ENCODE data around the gene TNS3.

Gene TNS3

DNA sequence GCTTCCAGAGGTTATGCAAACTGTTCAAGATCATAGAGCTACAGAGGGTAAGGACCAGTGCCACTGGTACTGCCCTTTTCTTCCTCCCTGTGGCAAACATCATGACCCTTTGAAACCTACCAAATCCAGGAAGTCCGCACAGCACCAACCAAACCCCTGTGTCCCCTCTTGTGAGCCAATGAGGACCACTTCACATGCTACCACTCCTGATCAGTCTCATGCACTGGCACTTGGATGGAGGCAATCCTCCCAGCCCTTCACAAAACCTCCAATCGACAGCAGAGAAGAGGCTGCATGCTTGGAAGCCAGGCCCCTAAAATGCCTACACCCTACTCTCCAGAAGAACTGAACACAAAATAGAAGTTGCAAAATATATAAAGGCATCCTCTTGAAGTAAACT lies 248.0 kb downstream of the TNS3 start:
- Histone ChIP-seq H3K4me3 (ENCODE audit: low read length) (no peak overlapping the region), H3K79me2 (ENCODE audit: control insufficient read depth, low read length) (no peaks in the 10 kb centered on the region), H4K20me1 (ENCODE audit: control insufficient read depth, insufficient read depth, low read depth, low read length) (no peaks in the 10 kb centered on the region), H3K9me2 (replicated peaks; ENCODE audit: control insufficient read depth, low read length) (no peaks in the 10 kb centered on the region), H3K27ac (ENCODE audit: low read depth, low read length) (no peak overlapping the region), H3K9me3 (ENCODE audit: control insufficient read depth, insufficient read depth, low read length) (no peaks in the 10 kb centered on the region), H3K27me3 (ENCODE audit: control insufficient read depth, low read length) (no peaks in the 10 kb centered on the region), H3F3A (ENCODE audit: control insufficient read depth, insufficient read depth) (no peaks in the 10 kb centered on the region), H3K36me3 (ENCODE audit: control insufficient read depth, low read length) (no peaks in the 10 kb centered on the region), H3K4me1 (ENCODE audit: control insufficient read depth, low read length) (no peaks in the 10 kb centered on the region), H3K4me2 (ENCODE audit: low read length) (no peak overlapping the region)
- TF ChIP-seq, protein P1, sequence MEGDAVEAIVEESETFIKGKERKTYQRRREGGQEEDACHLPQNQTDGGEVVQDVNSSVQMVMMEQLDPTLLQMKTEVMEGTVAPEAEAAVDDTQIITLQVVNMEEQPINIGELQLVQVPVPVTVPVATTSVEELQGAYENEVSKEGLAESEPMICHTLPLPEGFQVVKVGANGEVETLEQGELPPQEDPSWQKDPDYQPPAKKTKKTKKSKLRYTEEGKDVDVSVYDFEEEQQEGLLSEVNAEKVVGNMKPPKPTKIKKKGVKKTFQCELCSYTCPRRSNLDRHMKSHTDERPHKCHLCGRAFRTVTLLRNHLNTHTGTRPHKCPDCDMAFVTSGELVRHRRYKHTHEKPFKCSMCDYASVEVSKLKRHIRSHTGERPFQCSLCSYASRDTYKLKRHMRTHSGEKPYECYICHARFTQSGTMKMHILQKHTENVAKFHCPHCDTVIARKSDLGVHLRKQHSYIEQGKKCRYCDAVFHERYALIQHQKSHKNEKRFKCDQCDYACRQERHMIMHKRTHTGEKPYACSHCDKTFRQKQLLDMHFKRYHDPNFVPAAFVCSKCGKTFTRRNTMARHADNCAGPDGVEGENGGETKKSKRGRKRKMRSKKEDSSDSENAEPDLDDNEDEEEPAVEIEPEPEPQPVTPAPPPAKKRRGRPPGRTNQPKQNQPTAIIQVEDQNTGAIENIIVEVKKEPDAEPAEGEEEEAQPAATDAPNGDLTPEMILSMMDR (IDR thresholded peaks at IDR 0.05; ENCODE audit: low read depth, low read length, poor library complexity, severe bottlenecking) = no peak
- TF ChIP-seq EZH2phosphoT487 (IDR thresholded peaks at IDR 0.05; ENCODE audit: borderline replicate concordance, low read length) = no peak

DNA sequence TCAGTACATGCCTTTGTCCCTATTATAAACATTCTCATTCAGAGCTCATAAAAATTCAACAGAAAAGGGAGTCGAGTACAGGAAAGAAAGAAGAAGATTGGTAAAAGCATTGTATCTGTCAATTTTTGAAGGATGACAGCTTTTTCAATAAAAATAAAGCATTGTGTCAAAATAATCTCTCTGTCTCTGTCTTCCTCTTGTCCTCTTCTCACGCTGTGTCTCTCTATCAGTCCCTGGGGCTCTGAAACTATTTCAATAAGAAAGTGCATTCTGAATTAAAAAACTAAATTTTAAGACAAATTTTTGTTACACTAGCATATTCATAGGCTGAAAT lies 248.4 kb downstream of the TNS3 start:
- Histone ChIP-seq H3K4me1 (ENCODE audit: control insufficient read depth, low read length) (no peaks in the 10 kb centered on the region), H3K27ac (ENCODE audit: low read depth, low read length) (no peak overlapping the region), H3K4me3 (ENCODE audit: low read length) (no peak overlapping the region), H3K9me3 (ENCODE audit: control insufficient read depth, insufficient read depth, low read length) (no peaks in the 10 kb centered on the region), H3K4me2 (ENCODE audit: low read length) (no peak overlapping the region), H3F3A (ENCODE audit: control insufficient read depth, insufficient read depth) (no peaks in the 10 kb centered on the region), H3K36me3 (ENCODE audit: control insufficient read depth, low read length) (no peaks in the 10 kb centered on the region), H3K79me2 (ENCODE audit: control insufficient read depth, low read length) (no peaks in the 10 kb centered on the region), H4K20me1 (ENCODE audit: control insufficient read depth, insufficient read depth, low read depth, low read length) (no peaks in the 10 kb centered on the region), H3K27me3 (ENCODE audit: control insufficient read depth, low read length) (no peaks in the 10 kb centered on the region), H3K9me2 (replicated peaks; ENCODE audit: control insufficient read depth, low read length) (no peaks in the 10 kb centered on the region)
- no peak for TF ChIP-seq EZH2phosphoT487 (IDR thresholded peaks at IDR 0.05; ENCODE audit: borderline replicate concordance, low read length)
- TF ChIP-seq, protein P1 (IDR thresholded peaks at IDR 0.05; ENCODE audit: low read depth, low read length, poor library complexity, severe bottlenecking) = no peak

DNA sequence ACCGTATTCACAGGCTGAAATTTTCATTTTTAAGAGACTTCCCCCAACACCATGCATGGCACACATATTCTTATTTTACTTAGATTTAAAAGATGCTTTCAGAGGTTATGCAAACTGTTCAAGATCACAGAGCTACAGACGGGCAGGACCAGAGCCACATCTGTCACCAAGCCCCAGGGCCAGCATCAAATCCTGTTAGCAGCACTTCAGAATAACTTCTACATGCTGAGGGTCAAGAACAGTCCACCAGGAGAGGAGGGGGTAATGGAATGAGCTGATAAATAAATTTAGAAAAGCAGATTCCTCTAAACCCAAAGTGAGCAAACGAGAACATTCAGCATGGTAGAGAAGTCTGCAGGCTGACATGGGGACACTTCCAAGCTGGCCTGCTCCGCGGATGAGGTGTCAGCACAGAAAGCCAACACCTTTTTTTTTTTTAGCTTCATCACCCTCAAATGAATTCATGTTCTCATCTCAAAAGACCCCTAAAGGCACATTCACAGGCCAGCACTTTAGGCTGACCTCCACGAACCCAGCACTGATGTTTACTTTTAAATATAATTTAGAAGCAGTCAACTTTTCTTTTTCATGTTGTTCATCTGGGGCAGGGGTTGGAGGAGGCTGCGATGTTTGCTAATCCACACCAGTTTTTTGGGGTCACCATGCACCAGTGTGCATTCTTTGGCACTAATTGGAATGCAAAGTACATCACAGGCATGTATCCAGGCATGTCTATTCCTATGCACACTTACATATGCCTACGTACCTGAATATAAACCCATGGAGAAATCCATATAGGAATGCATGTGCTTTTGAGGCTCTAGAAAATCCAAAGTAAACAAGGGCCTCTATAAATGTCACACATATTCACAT lies 249.0 kb downstream of the TNS3 start:
- H3K36me3 ChIP-seq (ENCODE audit: control insufficient read depth, low read length) = no peaks in the 10 kb centered on the region
- H3K79me2 ChIP-seq (ENCODE audit: control insufficient read depth, low read length) = no peaks in the 10 kb centered on the region
- TF ChIP-seq, protein P1 (IDR thresholded peaks at IDR 0.05; ENCODE audit: low read depth, low read length, poor library complexity, severe bottlenecking) = no peak
- no peak for TF ChIP-seq EZH2phosphoT487 (IDR thresholded peaks at IDR 0.05; ENCODE audit: borderline replicate concordance, low read length)
- H3K9me2 ChIP-seq (replicated peaks; ENCODE audit: control insufficient read depth, low read length) = no peaks in the 10 kb centered on the region
- H3F3A ChIP-seq (ENCODE audit: control insufficient read depth, insufficient read depth) = no peaks in the 10 kb centered on the region
- H3K9me3 ChIP-seq (ENCODE audit: control insufficient read depth, insufficient read depth, low read length) = no peaks in the 10 kb centered on the region
- no peaks in the 10 kb centered on the region for H3K27me3 ChIP-seq (ENCODE audit: control insufficient read depth, low read length)
- no peak overlapping the region for H3K4me3 ChIP-seq (ENCODE audit: low read length)
- no peak overlapping the region for H3K27ac ChIP-seq (ENCODE audit: low read depth, low read length)
- H4K20me1 ChIP-seq (ENCODE audit: control insufficient read depth, insufficient read depth, low read depth, low read length) = no peaks in the 10 kb centered on the region
- H3K4me1 ChIP-seq (ENCODE audit: control insufficient read depth, low read length) = no peaks in the 10 kb centered on the region
- no peak overlapping the region for H3K4me2 ChIP-seq (ENCODE audit: low read length)

All from DOHH2 (cell line).